GM18526 (cell line): ENCODE results near the gene SMYD3.

Source experiments
- POLR2A ChIP-seq: IDR thresholded peaks from 3 replicates; pipeline ENCODE4 v1.6.1; 2011; ENCODE audit not compliant: insufficient read length; ENCODE audit errors: extremely low read depth

The SMYD3 gene

GRCh38 chr1:246219508-246220030 lies 287.5 kb downstream of the SMYD3 start:
- TF ChIP-seq POLR2A = no peak

GRCh38 chr1:246218686-246219085 lies 288.4 kb downstream of the SMYD3 start:
- no peak for TF ChIP-seq POLR2A

GRCh38 chr1:246216906-246217305 lies 290.2 kb downstream of the SMYD3 start:
- no peak for TF ChIP-seq POLR2A

GRCh38 chr1:246215510-246215903 lies 291.6 kb downstream of the SMYD3 start:
- TF ChIP-seq POLR2A = no peak

GRCh38 chr1:246214708-246215509 lies 292.2 kb downstream of the SMYD3 start:
- no peak for TF ChIP-seq POLR2A

GRCh38 chr1:246213947-246214346 lies 293.1 kb downstream of the SMYD3 start:
- no peak for TF ChIP-seq POLR2A

GRCh38 chr1:246213502-246213901 lies 293.6 kb downstream of the SMYD3 start:
- TF ChIP-seq POLR2A = no peak

- TF ChIP-seq POLR2A = no peak
Measured at GRCh38 chr1:246213036-246213435, 294.0 kb downstream of the SMYD3 start.

GRCh38 chr1:246212013-246212412 lies 295.1 kb downstream of the SMYD3 start:
- TF ChIP-seq POLR2A = no peak

- no peak for TF ChIP-seq POLR2A
Measured at GRCh38 chr1:246210756-246211155, 296.3 kb downstream of the SMYD3 start.

- TF ChIP-seq POLR2A = no peak
Measured at GRCh38 chr1:246208105-246208504, 299.0 kb downstream of the SMYD3 start.

GRCh38 chr1:246203180-246203579 lies 303.9 kb downstream of the SMYD3 start:
- no peak for TF ChIP-seq POLR2A

GRCh38 chr1:246200738-246201137 lies 306.3 kb downstream of the SMYD3 start:
- TF ChIP-seq POLR2A = no peak

GRCh38 chr1:246200225-246200624 lies 306.9 kb downstream of the SMYD3 start:
- TF ChIP-seq POLR2A = no peak

- no peak for TF ChIP-seq POLR2A
Measured at GRCh38 chr1:246199086-246199645, 307.9 kb downstream of the SMYD3 start.

GRCh38 chr1:246198115-246198816 lies 308.8 kb downstream of the SMYD3 start:
- TF ChIP-seq POLR2A = no peak

- no peak for TF ChIP-seq POLR2A
Measured at GRCh38 chr1:246197076-246197475, 310.0 kb downstream of the SMYD3 start.

- TF ChIP-seq POLR2A = no peak
Measured at GRCh38 chr1:246195296-246195695, 311.8 kb downstream of the SMYD3 start.
